Muscle layer of colon (tissue), 2 donors: Measurements from ENCODE around the gene NUP160.
"Not testable (repeated sequence)": the region's sequence is repeated elsewhere in the genome, so short reads cannot be mapped to it uniquely, and the experiment has no call there.

Experiments
- H3K27ac ChIP-seq: one replicate; pipeline ENCODE4 v1.7.0; 2013; ENCODE audit warnings: low read depth, mild to moderate bottlenecking, low read length, moderate library complexity
- H3K27me3 ChIP-seq, 2 donors: one replicate each; pipeline ENCODE4 v1.7.0; 2013; ENCODE audit warnings: low read length in 2 of 2, mild to moderate bottlenecking in 2 of 2; ENCODE audit not compliant: insufficient read depth in 2 of 2, control insufficient read depth in 1 of 2
- H3K36me3 ChIP-seq: one replicate; pipeline ENCODE4 v1.7.0; 2013; ENCODE audit warnings: mild to moderate bottlenecking, low read length; ENCODE audit not compliant: insufficient read depth
- H3K4me1 ChIP-seq: one replicate; pipeline ENCODE4 v1.7.0; 2013; ENCODE audit warnings: mild to moderate bottlenecking, low read length; ENCODE audit not compliant: insufficient read depth
- H3K4me3 ChIP-seq, 2 donors: one replicate each; pipeline ENCODE4 v1.7.0; 2013; ENCODE audit warnings: low read length in 2 of 2, low read depth in 1 of 2, mild to moderate bottlenecking in 1 of 2, moderate library complexity in 1 of 2
- H3K9ac ChIP-seq: one replicate; pipeline ENCODE4 v1.7.0; 2013; ENCODE audit warnings: low read length
- H3K9me3 ChIP-seq: one replicate; pipeline ENCODE4 v1.7.0; 2013; ENCODE audit warnings: mild to moderate bottlenecking, low read length
- donor health status: abdominal sarcoma.
- donor health status: Adenocarcinoma of cecum.

The NUP160 gene

DNA sequence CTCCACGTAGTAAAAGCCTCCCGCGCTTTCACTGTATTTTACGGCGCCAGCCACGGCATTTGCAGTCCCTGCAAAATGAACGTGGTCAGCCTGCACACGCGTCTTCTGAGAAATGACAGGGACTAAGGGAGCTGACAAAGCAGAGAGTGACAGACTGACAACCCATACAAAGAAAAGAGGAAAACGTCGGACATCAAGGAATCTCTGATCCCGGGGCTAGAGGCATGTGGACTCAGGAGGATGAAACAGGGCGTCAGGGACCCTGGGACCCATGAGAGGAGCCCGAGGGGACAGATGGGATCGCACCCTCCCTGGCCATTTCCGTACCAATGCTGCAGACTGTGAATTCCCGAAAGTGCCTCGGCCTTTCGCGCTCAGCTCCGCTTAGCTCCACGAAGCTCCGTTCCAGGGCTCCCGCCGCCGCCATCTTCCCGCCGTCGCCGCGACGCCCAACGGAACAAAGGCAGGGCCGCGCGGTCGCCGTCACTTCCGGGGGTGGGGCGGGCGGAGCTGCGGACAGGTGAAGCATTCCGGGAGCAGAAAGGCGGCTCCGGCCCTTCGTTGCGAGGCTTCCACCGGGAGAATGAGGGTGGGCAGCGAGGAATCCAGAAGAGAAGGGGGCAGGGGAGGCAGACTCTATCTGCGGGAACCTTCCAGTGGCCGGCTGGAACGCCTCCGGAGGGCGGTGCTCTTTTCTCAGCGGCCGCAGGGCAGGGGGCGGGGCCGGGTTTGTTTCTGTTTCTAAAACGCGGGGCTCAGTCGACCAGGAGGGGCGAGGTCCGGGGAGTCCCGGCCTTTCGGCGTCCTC is at the start of gene NUP160:
Gene NUP160, minus strand, starts transcription at position 459 of the 808 bp plus-strand sequence. Its CDS starts 32 bp downstream, at position 427.
- H3K27me3 ChIP-seq, result no peaks in the 10 kb centered on the region
- H3K36me3 ChIP-seq, result peaks cover 26% of the 10 kb centered on the region

DNA sequence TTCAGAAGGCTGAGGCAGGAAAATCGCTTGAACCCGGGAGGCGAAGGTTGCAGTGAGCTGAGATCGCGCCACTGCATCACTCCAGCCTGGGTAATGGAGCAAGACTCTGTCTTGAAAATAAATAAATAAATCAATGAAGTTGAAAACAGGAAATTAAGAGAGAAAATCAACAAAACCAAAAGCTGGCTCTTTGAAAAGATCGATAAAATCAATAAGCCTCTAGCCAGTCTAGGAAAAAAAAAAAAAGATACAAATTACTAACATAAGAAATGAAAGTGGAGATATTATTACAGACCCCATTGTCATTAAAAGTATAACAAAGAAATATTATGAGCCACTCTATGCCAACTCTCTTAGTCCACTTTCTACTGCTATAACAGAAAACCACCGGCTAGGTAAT is 48.0 kb upstream of the NUP160 start:
- no peak overlapping the region for H3K9ac ChIP-seq
- no peaks in the 10 kb centered on the region for H3K36me3 ChIP-seq
- no peak overlapping the region for H3K27ac ChIP-seq
- H3K9me3 ChIP-seq, result no peaks in the 10 kb centered on the region
- no peak overlapping the region for H3K4me3 ChIP-seq
- H3K4me1 ChIP-seq, result no peaks in the 10 kb centered on the region
- no peaks in the 10 kb centered on the region for H3K27me3 ChIP-seq

More for the DNA sequence above, at the start of gene NUP160:
- peak within 1 kb of the TSS; percentile 97 for H3K27ac ChIP-seq
- peaks cover 19% of the 10 kb centered on the region for H3K4me1 ChIP-seq
- peak within 1 kb of the TSS; percentile 90 to 100 for H3K4me3 ChIP-seq
- no peaks in the 10 kb centered on the region for H3K9me3 ChIP-seq
- peak within 1 kb of the TSS; percentile 91 for H3K9ac ChIP-seq

DNA sequence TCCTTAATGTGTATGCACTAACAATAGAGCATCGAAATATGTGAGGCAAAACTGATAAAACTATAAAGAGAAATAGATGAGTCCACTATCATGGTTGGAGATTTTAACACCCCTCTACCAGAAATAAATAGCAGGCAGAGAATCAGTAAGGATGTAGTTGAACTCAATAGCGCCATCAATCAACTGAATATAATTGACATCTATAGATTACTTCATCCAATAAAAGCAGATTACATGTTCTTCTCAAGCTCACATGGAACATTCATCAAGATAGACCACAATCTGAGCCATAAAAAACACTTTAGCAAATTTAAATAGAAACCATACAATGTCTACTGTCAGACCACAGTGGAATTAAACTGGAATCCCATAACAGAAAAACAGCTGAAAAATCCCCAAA is 46.9 kb upstream of the NUP160 start:
- Histone ChIP-seq H3K27ac (no peak overlapping the region), H3K4me3 (no peak overlapping the region), H3K9ac (no peak overlapping the region), H3K4me1 (no peaks in the 10 kb centered on the region), H3K9me3 (no peaks in the 10 kb centered on the region), H3K27me3 (no peaks in the 10 kb centered on the region), H3K36me3 (no peaks in the 10 kb centered on the region)

GRCh38 chr11:47892546-47893276 is 44.6 kb upstream of the NUP160 start:
- H3K9me3 ChIP-seq, H3K4me1 ChIP-seq, H3K27ac ChIP-seq, H3K27me3 ChIP-seq, H3K4me3 ChIP-seq, H3K9ac ChIP-seq, H3K36me3 ChIP-seq: not testable (repeated sequence)

- Histone ChIP-seq H3K9ac (no peak overlapping the region), H3K27ac (no peak overlapping the region), H3K4me1 (no peaks in the 10 kb centered on the region), H3K36me3 (no peaks in the 10 kb centered on the region), H3K9me3 (no peaks in the 10 kb centered on the region), H3K27me3 (no peaks in the 10 kb centered on the region), H3K4me3 (no peak overlapping the region)
Measured at GRCh38 chr11:47891886-47892285, 43.7 kb upstream of the NUP160 start.

- no peaks in the 10 kb centered on the region for H3K9me3 ChIP-seq
- H3K36me3 ChIP-seq, result no peaks in the 10 kb centered on the region
- no peak overlapping the region for H3K4me3 ChIP-seq
- H3K9ac ChIP-seq, result no peak overlapping the region
- no peaks in the 10 kb centered on the region for H3K27me3 ChIP-seq
- H3K27ac ChIP-seq, result no peak overlapping the region
- H3K4me1 ChIP-seq, result no peaks in the 10 kb centered on the region
Measured at GRCh38 chr11:47889714-47890441, 41.7 kb upstream of the NUP160 start.

DNA sequence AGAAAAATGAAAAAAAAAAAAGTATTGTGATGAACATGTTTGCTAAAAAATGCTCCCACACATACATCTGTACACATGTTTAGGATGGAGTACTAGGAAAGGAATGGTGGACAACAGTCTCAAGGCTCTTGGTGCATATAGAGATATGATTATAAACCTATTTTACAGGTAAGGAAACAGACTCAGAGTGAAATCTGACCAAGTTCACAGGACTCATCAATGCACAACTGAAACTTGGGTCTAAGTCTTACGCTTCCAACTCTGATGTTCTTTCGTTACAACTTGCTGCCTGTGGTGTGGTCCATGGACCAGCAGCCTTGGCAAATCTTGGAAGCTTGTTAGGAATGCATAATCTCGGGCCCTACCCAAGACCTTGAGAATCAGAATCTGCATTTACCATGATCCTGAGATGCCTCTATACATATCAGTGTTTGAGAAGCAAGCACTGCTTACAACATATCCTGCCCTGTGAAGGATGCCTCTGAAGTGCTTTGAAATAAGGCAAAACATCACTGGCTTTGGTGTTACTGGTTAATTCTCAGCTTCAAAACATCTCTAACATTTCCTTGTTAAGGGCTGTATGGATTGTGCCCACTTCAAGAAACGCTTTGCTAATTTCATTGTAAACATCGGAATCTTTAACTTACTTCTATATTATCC is 39.9 kb upstream of the NUP160 start:
- H3K36me3 ChIP-seq, result no peaks in the 10 kb centered on the region
- H3K27ac ChIP-seq, result no peak overlapping the region
- no peaks in the 10 kb centered on the region for H3K4me1 ChIP-seq
- H3K9me3 ChIP-seq, result no peaks in the 10 kb centered on the region
- no peaks in the 10 kb centered on the region for H3K27me3 ChIP-seq
- H3K9ac ChIP-seq, result no peak overlapping the region
- no peak overlapping the region for H3K4me3 ChIP-seq

DNA sequence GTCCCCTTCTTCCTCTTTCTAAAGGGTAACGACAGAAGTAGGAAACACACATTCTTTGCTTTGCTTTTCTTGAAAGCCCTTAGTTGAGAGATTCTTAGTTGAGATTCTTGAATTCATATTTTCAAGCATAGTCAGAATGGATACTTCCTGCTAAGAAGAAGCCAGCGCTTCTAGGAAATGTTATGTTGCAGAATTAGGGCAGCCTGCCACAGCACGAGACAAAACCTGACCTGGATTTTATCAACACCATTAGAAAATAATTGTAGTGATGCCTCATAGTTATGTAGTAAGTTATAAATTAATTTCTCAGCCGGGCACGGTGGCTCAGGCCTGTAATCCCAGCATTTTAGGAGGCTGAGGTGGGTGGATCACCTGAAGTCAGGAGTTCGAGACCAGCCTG is 37.9 kb upstream of the NUP160 start:
- H3K4me1 ChIP-seq, result no peaks in the 10 kb centered on the region
- H3K27me3 ChIP-seq, result no peaks in the 10 kb centered on the region
- no peak overlapping the region for H3K27ac ChIP-seq
- no peak overlapping the region for H3K9ac ChIP-seq
- no peaks in the 10 kb centered on the region for H3K36me3 ChIP-seq
- H3K4me3 ChIP-seq, result no peak overlapping the region
- H3K9me3 ChIP-seq, result no peaks in the 10 kb centered on the region

DNA sequence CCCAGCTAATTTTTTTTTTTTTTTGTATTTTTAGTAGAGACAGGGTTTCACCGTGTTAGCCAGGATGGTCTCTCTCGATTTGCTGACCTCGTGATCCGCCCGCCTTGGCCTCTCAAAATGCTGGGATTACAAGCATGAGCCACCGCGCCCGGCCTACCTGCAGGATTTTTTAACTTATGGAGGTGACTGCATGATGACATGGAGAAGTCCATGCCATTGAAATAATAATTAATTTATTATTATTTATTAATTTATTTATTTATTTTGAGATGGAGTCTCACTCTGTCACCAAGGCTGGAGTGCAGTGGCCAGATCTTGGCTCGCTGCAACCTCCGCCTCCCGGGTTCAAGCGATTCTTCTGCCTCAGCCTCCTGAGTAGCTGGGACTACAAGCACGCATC is 34.3 kb upstream of the NUP160 start:
- not testable (repeated sequence) for H3K27me3 ChIP-seq, H3K9ac ChIP-seq, H3K27ac ChIP-seq, H3K36me3 ChIP-seq, H3K4me3 ChIP-seq, H3K9me3 ChIP-seq, H3K4me1 ChIP-seq

GRCh38 chr11:47881145-47881544 is 33.0 kb upstream of the NUP160 start:
- no peak overlapping the region for H3K4me3 ChIP-seq
- H3K27me3 ChIP-seq, result no peaks in the 10 kb centered on the region
- no peak overlapping the region for H3K27ac ChIP-seq
- H3K9ac ChIP-seq, result no peak overlapping the region
- no peaks in the 10 kb centered on the region for H3K9me3 ChIP-seq
- H3K36me3 ChIP-seq, result no peaks in the 10 kb centered on the region
- H3K4me1 ChIP-seq, result no peaks in the 10 kb centered on the region
